B cell (primary cell): ENCODE results near the gene PLG. TPM values are rescaled to one million over a fixed set of nuclear protein-coding genes. Genes with fewer than 3 reads are reported as not detected.

Experiments
- ATAC-seq: fragments of 200-7000 bp; cut with Tn5 transposase; one replicate; pipeline ENCODE4 v1.10.0; 2021; ENCODE audit warnings: low read depth, mild to moderate bottlenecking, moderate number of reproducible peaks, moderate library complexity
- CTCF ChIA-PET: fragments of 350-600 bp; sonication (Branson Sonifier 250); formaldehyde crosslinking; loops from one replicate; lab custom pipeline; 2021; ENCODE audit warnings: antibody characterized with exemption, inconsistent platforms; lab: Charles Lee
- POLR2A ChIA-PET: fragments of 350-600 bp; sonication (Branson Sonifier 250); formaldehyde crosslinking; loops from one replicate; lab custom pipeline; 2021; ENCODE audit warnings: antibody characterized with exemption; lab: Charles Lee
- DNase-seq: peaks from one replicate; pipeline ENCODE4 v3.0.0; 2013
- H2AFZ ChIP-seq: 2 replicates; pipeline ENCODE4 v1.6.1; 2012; ENCODE audit warnings: mild to moderate bottlenecking, low read depth, low read length; ENCODE audit not compliant: insufficient read depth, poor library complexity, severe bottlenecking
- H3K27ac ChIP-seq, 2 donors: 1 replicate in 1 of 2; 2 replicates in 1 of 2; pipeline ENCODE4 v1.5.1; 2012 to 2013; ENCODE audit warnings: low read length in 2 of 2, mild to moderate bottlenecking in 2 of 2, moderate library complexity in 1 of 2
- H3K27me3 ChIP-seq, 4 experiments: fragments of 200-600 bp in 1 of 4; sonication (generic) in 1 of 4; replicated peaks in 1 of 4; 1 replicate in 2 of 4; 2 replicates in 2 of 4; pipeline versions ENCODE4 v1.6.1 to v1.7.0; 2013 to 2016; ENCODE audit warnings: low read length in 3 of 4, mild to moderate bottlenecking in 2 of 4, mixed read lengths in 1 of 4, moderate library complexity in 1 of 4; ENCODE audit not compliant: insufficient read depth in 4 of 4, control insufficient read depth in 3 of 4; ENCODE audit errors: control extremely low read depth in 1 of 4
- H3K36me3 ChIP-seq, 2 experiments: replicated peaks in 1 of 2; 1 replicate in 1 of 2; 2 replicates in 1 of 2; pipeline versions ENCODE4 v1.6.1 to v1.7.1; 2013; ENCODE audit warnings: low read length in 1 of 2; ENCODE audit not compliant: insufficient read depth in 2 of 2, control insufficient read depth in 1 of 2; ENCODE audit errors: control extremely low read depth in 1 of 2, extremely low read depth in 1 of 2
- H3K4me1 ChIP-seq, 2 donors: fragments of 200-600 bp in 1 of 2; sonication (generic) in 1 of 2; 1 replicate in 1 of 2; 2 replicates in 1 of 2; pipeline versions ENCODE4 v1.5.1 to v1.6.1; 2013 to 2017; ENCODE audit warnings: low read length in 2 of 2; ENCODE audit not compliant: control insufficient read depth in 2 of 2, insufficient read depth in 2 of 2
- H3K4me2 ChIP-seq: replicated peaks from 2 replicates; pipeline ENCODE3; 2012; ENCODE audit warnings: mild to moderate bottlenecking, low read depth, low read length; ENCODE audit not compliant: poor library complexity, severe bottlenecking
- H3K4me3 ChIP-seq, 5 experiments: fragments of 200-600 bp in 1 of 5; sonication (generic) in 1 of 5; 1 replicate in 3 of 5; 2 replicates in 2 of 5; pipeline versions ENCODE4 v1.5.1 to v1.7.0; 2011 to 2016; ENCODE audit warnings: low read length in 4 of 5, mild to moderate bottlenecking in 4 of 5, low read depth in 2 of 5, control low read depth in 1 of 5, moderate library complexity in 1 of 5; ENCODE audit not compliant: insufficient read depth in 1 of 5; ENCODE audit errors: control extremely low read depth in 1 of 5, extremely low read depth in 1 of 5
- H3K79me2 ChIP-seq: fragments of 200-600 bp; sonication (generic); one replicate; pipeline ENCODE4 v1.6.0; 2016; ENCODE audit warnings: low read length; ENCODE audit not compliant: control insufficient read depth, insufficient read depth
- H3K9ac ChIP-seq: fragments of 200-600 bp; sonication (generic); 2 replicates; pipeline ENCODE4 v1.6.1; 2017; ENCODE audit warnings: mild to moderate bottlenecking, low read length, moderate library complexity
- H3K9me3 ChIP-seq, 3 donors: one replicate each; pipeline versions ENCODE4 v1.6.1 to v1.7.1; 2013; ENCODE audit warnings: low read length in 2 of 3; ENCODE audit not compliant: control insufficient read depth in 2 of 3, insufficient read depth in 1 of 3; ENCODE audit errors: control extremely low read depth in 1 of 3
- H4K20me1 ChIP-seq: 2 replicates; pipeline ENCODE4 v1.6.0; 2012; ENCODE audit warnings: mild to moderate bottlenecking, low read length; ENCODE audit not compliant: insufficient read depth, control insufficient read depth, poor library complexity, severe bottlenecking
- H3K27ac Mint-ChIP-seq: one replicate; pipeline ENCODE4 v1.8.0; 2021; ENCODE audit warnings: mixed read lengths
- H3K27me3 Mint-ChIP-seq: one replicate; pipeline ENCODE4 v1.8.0; 2021; ENCODE audit warnings: mixed read lengths
- H3K4me1 Mint-ChIP-seq: one replicate; pipeline ENCODE4 v1.8.0; 2021; ENCODE audit warnings: mixed read lengths
- H3K4me3 Mint-ChIP-seq: one replicate; pipeline ENCODE4 v1.8.0; 2021; ENCODE audit warnings: mixed read lengths
- H3K9me3 Mint-ChIP-seq: one replicate; pipeline ENCODE4 v1.8.0; 2022; ENCODE audit warnings: mixed read lengths; ENCODE audit not compliant: insufficient read depth
- CTCF ChIP-seq: fragments of 200-600 bp; IDR thresholded peaks from one replicate; pipeline ENCODE4 v1.8.0; 2022; ENCODE audit warnings: antibody characterized with exemption, mild to moderate bottlenecking
- EZH2 ChIP-seq: IDR thresholded peaks from 2 replicates; pipeline ENCODE4 v1.6.1; 2012; ENCODE audit warnings: borderline replicate concordance, low read depth, mild to moderate bottlenecking, moderate library complexity, low read length; ENCODE audit not compliant: insufficient read depth, poor library complexity, severe bottlenecking
- WGBS: methylation state at CpG from one replicate; pipeline ENCODE4 v1.1.5; 2013; ENCODE audit warnings: missing lambda C conversion rate; ENCODE audit not compliant: insufficient coverage; 5-methylcytosine and 5-hydroxymethylcytosine counted together
- intact Hi-C: fragments of 100-400 bp; cut with micrococcal nuclease; formaldehyde crosslinking; loops from one replicate; pipeline ENCODE4 v1.10.0; 2022
- polyA plus RNA-seq: library from polyadenylated mRNA; depleted of rRNA; stranded (reverse); fragments of >200 nt; gene quantifications from 2 replicates; pipeline ENCODE4 v1.2.3, GENCODE V29; 2012
- total RNA-seq, 2 donors: library from RNA; stranded (reverse); fragments of 120-200 nt in 1 of 2; gene quantifications; 1 replicate in 1 of 2; 2 replicates in 1 of 2; pipeline versions ENCODE4 v1.2.3 to v1.2.4, GENCODE V29; 2013 to 2022

PLG gene
- total and polyA plus RNA-seq, 2 donors (not counting 1 experiment from before 2014, with no cell fraction given), result 0.32 TPM; not detected in 1

GRCh38 chr6:160765412-160765811 is 63.4 kb downstream of the PLG start:
- CTCF ChIA-PET, result interaction anchor here (1.0 kb wide), 1 partner anchor 22 kb away, joined by 3 read pairs; no protein-coding TSS in a partner anchor
- H4K20me1 ChIP-seq, result no peaks in the 10 kb centered on the region
- H3K4me3 Mint-ChIP-seq, result no peak overlapping the region
- H3K27ac ChIP-seq, result no peak overlapping the region
- no peaks in the 10 kb centered on the region for H3K36me3 ChIP-seq
- intact Hi-C loops, result loop anchor here (5.0 kb wide), 1 partner anchor 903 kb away; no protein-coding TSS in a partner anchor
- 84% methylated on average over 8 of the region's 8 CpGs for WGBS
- H3K9ac ChIP-seq, result no peak overlapping the region
- H3K27me3 ChIP-seq, result peaks cover 0 to 19% (median 6%) of the 10 kb centered on the region in 4 experiments
- DNase-seq (no peak), ATAC-seq (no peak)
- H3K4me2 ChIP-seq, result no peak overlapping the region
- H3K9me3 ChIP-seq, result peaks cover 0 to 5% (median 5%) of the 10 kb centered on the region in 3 donors
- no peak for TF ChIP-seq EZH2
- no peak for TF ChIP-seq CTCF
- H3K79me2 ChIP-seq, result no peaks in the 10 kb centered on the region
- no peak overlapping the region for H3K27ac Mint-ChIP-seq
- H3K4me1 ChIP-seq, result peaks cover 0 to 6% of the 10 kb centered on the region in 2 donors
- H3K4me1 Mint-ChIP-seq, result peaks cover 11% of the 10 kb centered on the region
- POLR2A ChIA-PET, result no interaction called here
- H2AFZ ChIP-seq, result no peak overlapping the region
- peaks cover 5% of the 10 kb centered on the region for H3K9me3 Mint-ChIP-seq
- H3K4me3 ChIP-seq, result no peak overlapping the region
- H3K27me3 Mint-ChIP-seq, result peaks cover 32% of the 10 kb centered on the region

GRCh38 chr6:160766657-160766988 is 64.6 kb downstream of the PLG start:
- peaks cover 34% of the 10 kb centered on the region for H3K27me3 Mint-ChIP-seq
- no peak for ATAC-seq
- peaks cover 5% of the 10 kb centered on the region for H3K9me3 Mint-ChIP-seq
- H3K27ac ChIP-seq, result no peak overlapping the region
- POLR2A ChIA-PET, result no interaction called here
- CTCF ChIA-PET, result interaction anchor here (1.0 to 1.2 kb wide), 4 partner anchors 9 to 604 kb away, joined by 3 to 4 read pairs (median 3); no protein-coding TSS in a partner anchor
- no peaks in the 10 kb centered on the region for H3K36me3 ChIP-seq
- no peaks in the 10 kb centered on the region for H3K79me2 ChIP-seq
- 46% methylated on average over 7 of the region's 7 CpGs for WGBS
- TF ChIP-seq EZH2, result no peak
- no peak for TF ChIP-seq CTCF
- intact Hi-C loops, result loop anchor here (2.0 to 5.0 kb wide), 2 partner anchors 246 to 904 kb away; no protein-coding TSS in a partner anchor
- no peak overlapping the region for H3K9ac ChIP-seq
- peaks cover 0 to 5% (median 2%) of the 10 kb centered on the region in 3 donors for H3K9me3 ChIP-seq
- no peaks in the 10 kb centered on the region for H4K20me1 ChIP-seq
- peaks cover 0 to 19% (median 6%) of the 10 kb centered on the region in 4 experiments for H3K27me3 ChIP-seq
- peaks cover 11% of the 10 kb centered on the region for H3K4me1 Mint-ChIP-seq
- no peak overlapping the region for H3K4me3 ChIP-seq
- peak overlapping the region; percentile 57 for H3K4me3 Mint-ChIP-seq
- peaks cover 0 to 6% of the 10 kb centered on the region in 2 donors for H3K4me1 ChIP-seq
- peak overlapping the region; percentile 70 for H3K4me2 ChIP-seq
- no peak for DNase-seq
- no peak overlapping the region for H3K27ac Mint-ChIP-seq
- peak overlapping the region; percentile 71 for H2AFZ ChIP-seq
